H1 (cell line): ENCODE measurements around the gene MARCHF10. TPM values are rescaled to one million over a fixed set of nuclear protein-coding genes. Genes with fewer than 3 reads are reported as not detected.
"Not testable (repeated sequence)": the region's sequence is repeated elsewhere in the genome, so short reads cannot be mapped to it uniquely, and the experiment has no call there.

Source experiments
- CTCF ChIA-PET: fragments of 300-600 bp; sonication (Branson Sonifier 250); formaldehyde crosslinking; loops from one replicate; lab custom pipeline; 2021; ENCODE audit not compliant: partially characterized antibody; lab: Charles Lee
- POLR2A ChIA-PET: fragments of 300-600 bp; sonication (Branson Sonifier 250); formaldehyde crosslinking; loops from one replicate; lab custom pipeline; 2021; ENCODE audit warnings: inconsistent platforms; ENCODE audit not compliant: partially characterized antibody; lab: Charles Lee
- DNase-seq, 2 experiments: peaks; one replicate each; pipeline versions ENCODE4 v3.0.0 to v3.0.0-alpha.2; 2010 to 2022; ENCODE audit warnings: low spot score in 2 of 2, low read depth in 1 of 2, mixed read lengths in 1 of 2
- FAIRE-seq: peaks from 2 replicates; lab custom pipeline; 2011; peaks lifted over from hg19 to GRCh38; lab: Jason Lieb, UNC
- H2AFZ ChIP-seq: 2 replicates; pipeline ENCODE4 v1.8.1; 2012; ENCODE audit warnings: low read length, inconsistent platforms
- H2AK5ac ChIP-seq: 2 replicates; pipeline ENCODE4 v1.6.1; 2013; ENCODE audit warnings: low read depth, low read length
- H2BK120ac ChIP-seq: replicated peaks from 2 replicates; pipeline ENCODE3; 2013; ENCODE audit warnings: low read depth, low read length, inconsistent platforms
- H2BK12ac ChIP-seq: 2 replicates; pipeline ENCODE4 v1.6.1; 2013; ENCODE audit warnings: low read depth, low read length
- H2BK15ac ChIP-seq: 2 replicates; pipeline ENCODE4 v1.6.1; 2013; ENCODE audit warnings: low read length
- H2BK20ac ChIP-seq: 2 replicates; pipeline ENCODE4 v1.6.1; 2013; ENCODE audit warnings: low read length
- H2BK5ac ChIP-seq: 2 replicates; pipeline ENCODE4 v1.6.1; 2013; ENCODE audit warnings: low read depth, low read length
- H3K14ac ChIP-seq: 2 replicates; pipeline ENCODE4 v1.6.1; 2013; ENCODE audit warnings: inconsistent platforms; ENCODE audit not compliant: insufficient read length
- H3K18ac ChIP-seq: 2 replicates; pipeline ENCODE4 v1.6.1; 2013; ENCODE audit warnings: low read length; ENCODE audit errors: extremely low read depth
- H3K23ac ChIP-seq: 2 replicates; pipeline ENCODE4 v1.6.1; 2013; ENCODE audit warnings: inconsistent platforms; ENCODE audit not compliant: insufficient read length
- H3K23me2 ChIP-seq: 2 replicates; pipeline ENCODE4 v1.6.1; 2013; ENCODE audit warnings: low read depth, low read length
- H3K27ac ChIP-seq: 2 replicates; pipeline ENCODE4 v1.6.1; 2011; ENCODE audit warnings: low read depth, low read length, inconsistent platforms
- H3K27me3 ChIP-seq, 4 experiments: replicated peaks in 1 of 4; 1 replicate in 1 of 4; 2 replicates in 3 of 4; pipeline versions ENCODE4 v1.6.1 to v1.8.1; 2011 to 2013; ENCODE audit warnings: low read length in 3 of 4, mild to moderate bottlenecking in 3 of 4, inconsistent platforms in 2 of 4, mixed read lengths in 2 of 4, moderate library complexity in 1 of 4; ENCODE audit not compliant: control insufficient read depth in 3 of 4, insufficient read depth in 3 of 4; ENCODE audit errors: extremely low read depth in 1 of 4
- H3K36me3 ChIP-seq, 4 experiments: 2 replicates each; pipeline versions ENCODE4 v1.6.1 to v1.8.1; 2011 to 2013; ENCODE audit warnings: mild to moderate bottlenecking in 4 of 4, low read length in 3 of 4, moderate library complexity in 2 of 4, control low read depth in 1 of 4, inconsistent platforms in 1 of 4; ENCODE audit not compliant: insufficient read depth in 4 of 4, control insufficient read depth in 2 of 4
- H3K4ac ChIP-seq: replicated peaks from 2 replicates; pipeline ENCODE3; 2013; ENCODE audit warnings: low read length, low read depth, mixed read lengths, inconsistent platforms; ENCODE audit not compliant: insufficient read length
- H3K4me1 ChIP-seq, 4 experiments: replicated peaks in 1 of 4; 1 replicate in 1 of 4; 2 replicates in 3 of 4; pipeline versions ENCODE4 v1.6.1 to v1.8.1; 2011 to 2013; ENCODE audit warnings: low read length in 3 of 4, inconsistent platforms in 2 of 4, mixed read lengths in 1 of 4; ENCODE audit not compliant: insufficient read depth in 4 of 4, control insufficient read depth in 3 of 4
- H3K4me2 ChIP-seq, 2 experiments: 2 replicates each; pipeline versions ENCODE4 v1.6.1 to v1.8.1; 2011 to 2013; ENCODE audit warnings: low read depth in 2 of 2, low read length in 2 of 2, control low read depth in 1 of 2, inconsistent platforms in 1 of 2, mild to moderate bottlenecking in 1 of 2; ENCODE audit not compliant: insufficient read depth in 1 of 2
- H3K4me3 ChIP-seq, 4 experiments: fragments of 200-600, 300-600 bp in 1 of 4; sonication (generic), shearing (Covaris generic), sonication (Bioruptor Twin) in 1 of 4; 2 replicates each; pipeline versions ENCODE4 v1.5.1 to v1.8.1; 2011 to 2016; ENCODE audit warnings: low read length in 4 of 4, low read depth in 3 of 4, control low read depth in 2 of 4, inconsistent platforms in 2 of 4, mild to moderate bottlenecking in 2 of 4, mixed read lengths in 1 of 4, moderate library complexity in 1 of 4; ENCODE audit not compliant: insufficient read depth in 2 of 4; ENCODE audit errors: extremely low read depth in 1 of 4
- H3K56ac ChIP-seq: replicated peaks from 2 replicates; pipeline ENCODE3; 2013; ENCODE audit warnings: low read depth, mild to moderate bottlenecking, mixed read lengths, low read length, inconsistent platforms; ENCODE audit not compliant: insufficient read length
- H3K79me1 ChIP-seq: 2 replicates; pipeline ENCODE4 v1.6.1; 2013; ENCODE audit warnings: low read depth, low read length, control low read depth
- H3K79me2 ChIP-seq, 2 experiments: 2 replicates each; pipeline versions ENCODE4 v1.6.1 to v1.8.1; 2012 to 2013; ENCODE audit warnings: low read length in 2 of 2, mild to moderate bottlenecking in 2 of 2, inconsistent platforms in 1 of 2; ENCODE audit not compliant: insufficient read depth in 2 of 2, control insufficient read depth in 1 of 2
- H3K9ac ChIP-seq, 4 experiments: replicated peaks in 1 of 4; 1 replicate in 1 of 4; 2 replicates in 3 of 4; pipeline versions ENCODE4 v1.6.1 to v1.8.1; 2011 to 2013; ENCODE audit warnings: low read depth in 3 of 4, low read length in 3 of 4, control low read depth in 2 of 4, mild to moderate bottlenecking in 2 of 4, moderate library complexity in 2 of 4, inconsistent platforms in 1 of 4; ENCODE audit errors: extremely low read depth in 1 of 4
- H3K9me3 ChIP-seq, 2 experiments: 2 replicates each; pipeline versions ENCODE4 v1.6.1 to v1.8.1; 2012 to 2013; ENCODE audit warnings: mild to moderate bottlenecking in 2 of 2, moderate library complexity in 2 of 2, control low read depth in 1 of 2, inconsistent platforms in 1 of 2, low read depth in 1 of 2, low read length in 1 of 2, mixed read lengths in 1 of 2; ENCODE audit not compliant: insufficient read depth in 2 of 2
- H4K20me1 ChIP-seq, 2 experiments: replicated peaks in 1 of 2; 2 replicates each; pipeline versions ENCODE3 to v1.8.1; 2011 to 2013; ENCODE audit warnings: inconsistent platforms in 2 of 2, low read length in 2 of 2, mild to moderate bottlenecking in 1 of 2; ENCODE audit not compliant: insufficient read depth in 2 of 2, control insufficient read depth in 1 of 2
- H4K5ac ChIP-seq: 2 replicates; pipeline ENCODE4 v1.6.1; 2013; ENCODE audit warnings: low read length, low read depth, mixed read lengths, inconsistent platforms; ENCODE audit not compliant: insufficient read length
- H4K8ac ChIP-seq: 2 replicates; pipeline ENCODE4 v1.8.0; 2013; ENCODE audit warnings: mild to moderate bottlenecking, moderate library complexity, low read length, inconsistent platforms; ENCODE audit not compliant: insufficient read depth; ENCODE audit errors: extremely low read depth
- H4K91ac ChIP-seq: replicated peaks from 2 replicates; pipeline ENCODE3; 2013; ENCODE audit warnings: low read length, mixed read lengths, inconsistent platforms; ENCODE audit not compliant: insufficient read length
- YY1 ChIP-seq: IDR thresholded peaks from 2 replicates; pipeline ENCODE4 v1.6.1; 2011; ENCODE audit warnings: low read depth, mild to moderate bottlenecking, low read length
- WGBS, 2 experiments: shearing (Covaris generic) in 1 of 2; methylation state at CpG; one replicate each; pipeline versions ENCODE4 v1.1.6 to v1.1.7; 2013 to 2015; ENCODE audit warnings: low lambda C conversion rate in 2 of 2, mixed read lengths in 2 of 2, inconsistent platforms in 1 of 2, low coverage in 1 of 2, missing lambda C conversion rate in 1 of 2; ENCODE audit not compliant: insufficient replicate concordance in 2 of 2, insufficient coverage in 1 of 2, insufficient read length in 1 of 2; ENCODE audit errors: extremely low coverage in 1 of 2, missing lambda C conversion rate in 1 of 2; 5-methylcytosine and 5-hydroxymethylcytosine counted together
- polyA plus RNA-seq, 7 experiments: library from polyadenylated mRNA; depleted of rRNA in 3 of 7; stranded (reverse) in 5 of 7; unstranded in 2 of 7; fragments of >200 nt in 5 of 7; fragments of 200-250 nt in 2 of 7; gene quantifications; 1 replicate in 5 of 7; 2 replicates in 1 of 7; 4 replicates in 1 of 7; pipeline versions ENCODE4 v1.2.1 to v1.2.3, GENCODE V29; 2011 to 2013; ENCODE audit warnings: missing spikeins in 2 of 7, mixed read lengths in 2 of 7
- total RNA-seq: library from RNA; stranded (reverse); fragmentation: NEBNext Ultra II Directional; extraction: Animal tissue kit (Norgen Biotek cat#: 25700); gene quantifications from 2 replicates; pipeline ENCODE4 v1.2.1, GENCODE V29; 2021

MARCHF10 gene
- total and polyA plus RNA-seq, 2 of the 8 experiments (the other 6 are each of a cell fraction or from before 2014, with no cell fraction given), result 0.48 to 0.73 TPM

- no peak for TF ChIP-seq YY1
- TF ChIP-seq, all 59 proteins: peak for 0
Measured at GRCh38 chr17:62840871-62841270, 32.8 kb upstream of the MARCHF10 start (continued).

GRCh38 chr17:62833816-62834215 is 25.7 kb upstream of the MARCHF10 start:
- H3K27me3 ChIP-seq, H3K18ac ChIP-seq, H3K79me1 ChIP-seq, H2AK5ac ChIP-seq, CTCF ChIA-PET, H3K23ac ChIP-seq, H3K4me1 ChIP-seq, H4K8ac ChIP-seq, H4K91ac ChIP-seq, FAIRE-seq, H2BK15ac ChIP-seq, H3K4ac ChIP-seq, H3K4me3 ChIP-seq, H3K9ac ChIP-seq, H3K36me3 ChIP-seq, H3K9me3 ChIP-seq, H3K27ac ChIP-seq, H3K79me2 ChIP-seq, H3K4me2 ChIP-seq, H2BK20ac ChIP-seq, H3K23me2 ChIP-seq, DNase-seq, H2AFZ ChIP-seq, H2BK5ac ChIP-seq, H2BK12ac ChIP-seq, H4K5ac ChIP-seq, H3K56ac ChIP-seq, POLR2A ChIA-PET, H2BK120ac ChIP-seq, H4K20me1 ChIP-seq, H3K14ac ChIP-seq: not testable (repeated sequence)
- WGBS, 2 experiments, result 98% methylated on average over 3 of the region's 4 CpGs; no CpG with 5 or more reads in 1 of the 2 experiments
